Measurements from ENCODE around the gene CARS2.

CARS2 gene, protein sequence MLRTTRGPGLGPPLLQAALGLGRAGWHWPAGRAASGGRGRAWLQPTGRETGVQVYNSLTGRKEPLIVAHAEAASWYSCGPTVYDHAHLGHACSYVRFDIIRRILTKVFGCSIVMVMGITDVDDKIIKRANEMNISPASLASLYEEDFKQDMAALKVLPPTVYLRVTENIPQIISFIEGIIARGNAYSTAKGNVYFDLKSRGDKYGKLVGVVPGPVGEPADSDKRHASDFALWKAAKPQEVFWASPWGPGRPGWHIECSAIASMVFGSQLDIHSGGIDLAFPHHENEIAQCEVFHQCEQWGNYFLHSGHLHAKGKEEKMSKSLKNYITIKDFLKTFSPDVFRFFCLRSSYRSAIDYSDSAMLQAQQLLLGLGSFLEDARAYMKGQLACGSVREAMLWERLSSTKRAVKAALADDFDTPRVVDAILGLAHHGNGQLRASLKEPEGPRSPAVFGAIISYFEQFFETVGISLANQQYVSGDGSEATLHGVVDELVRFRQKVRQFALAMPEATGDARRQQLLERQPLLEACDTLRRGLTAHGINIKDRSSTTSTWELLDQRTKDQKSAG
- total RNA-seq: 43.6 to 70.8 reads per million in 2 donors

DNA sequence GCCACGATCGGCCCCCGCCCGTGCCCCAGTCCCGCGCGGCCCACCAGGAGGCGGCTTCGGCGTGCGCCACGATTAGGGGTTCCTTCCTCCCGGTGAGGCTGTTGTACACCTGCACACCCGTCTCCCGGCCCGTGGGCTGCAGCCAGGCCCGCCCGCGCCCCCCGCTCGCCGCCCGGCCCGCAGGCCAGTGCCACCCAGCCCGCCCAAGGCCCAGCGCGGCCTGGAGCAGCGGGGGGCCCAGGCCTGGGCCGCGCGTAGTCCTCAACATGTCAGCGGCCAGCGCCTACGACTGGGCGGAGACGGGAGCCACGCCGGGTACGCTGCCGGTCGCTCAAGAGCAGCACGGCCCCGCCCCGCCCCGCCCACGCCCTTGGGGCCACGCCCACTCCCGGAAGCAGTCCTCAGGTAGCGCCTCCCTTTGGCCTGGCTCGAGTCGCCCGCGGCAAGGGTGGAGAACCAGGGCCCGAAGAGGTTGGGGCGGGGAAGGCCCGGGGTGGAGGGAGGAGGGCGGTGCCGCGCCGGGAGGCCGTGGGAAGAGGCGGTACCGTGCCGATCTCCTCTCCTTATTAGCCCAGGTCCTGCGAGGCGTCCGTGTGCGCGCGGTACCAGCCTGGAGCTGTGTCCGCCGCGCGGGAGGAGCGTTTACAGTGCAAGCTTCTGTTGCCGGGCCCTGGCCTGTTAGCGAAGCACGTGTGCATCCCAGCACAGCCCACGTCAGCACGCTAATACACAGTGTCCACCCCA, at the start of gene CARS2:
Gene CARS2 (minus strand): TSS at position 291 of the 744 bp plus-strand sequence. CDS start 23 bp downstream, at position 268.
- peak; percentile 84 to 97 (median 92) for DNase-seq

DNA sequence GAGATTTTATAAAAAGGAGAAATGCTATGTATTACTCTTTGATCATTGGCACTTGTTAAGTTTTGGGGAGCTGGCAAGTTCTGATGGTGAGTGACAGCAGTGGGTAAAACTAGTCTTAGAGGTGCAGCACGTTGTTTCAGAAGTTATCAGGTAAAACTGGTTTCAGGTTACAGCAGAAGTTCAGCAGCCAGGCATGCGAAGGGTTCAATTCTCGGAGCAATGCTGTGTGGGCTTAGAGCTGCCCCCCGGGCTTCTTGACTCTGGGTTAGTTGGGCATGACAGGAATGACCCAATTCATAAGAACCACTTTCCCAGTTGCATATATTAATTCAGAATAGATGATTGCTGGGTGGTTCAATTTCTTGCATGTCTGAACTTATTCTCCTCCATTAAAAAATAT, 42.4 kb upstream of the CARS2 start:
- DNase-seq: no peak

DNA sequence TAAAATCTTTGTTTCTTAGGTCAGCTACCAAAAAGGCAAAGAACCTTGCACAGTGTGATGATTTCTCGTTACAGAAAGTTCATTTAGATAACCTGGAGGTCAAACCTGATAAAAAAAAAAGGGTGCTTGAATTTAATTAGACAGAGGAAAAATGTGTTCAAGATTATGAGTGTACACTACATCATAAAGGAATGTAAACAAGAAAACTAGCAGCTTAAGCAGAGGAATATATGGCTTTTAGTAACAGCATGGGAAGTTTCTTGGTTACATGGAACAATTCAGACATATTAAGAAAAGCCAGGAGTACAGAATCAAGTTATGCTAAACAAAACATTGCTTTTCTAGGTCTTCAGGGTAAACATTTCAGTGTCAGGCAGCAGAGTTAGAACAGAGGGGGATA, 40.5 kb upstream of the CARS2 start:
- no peak for DNase-seq

DNA sequence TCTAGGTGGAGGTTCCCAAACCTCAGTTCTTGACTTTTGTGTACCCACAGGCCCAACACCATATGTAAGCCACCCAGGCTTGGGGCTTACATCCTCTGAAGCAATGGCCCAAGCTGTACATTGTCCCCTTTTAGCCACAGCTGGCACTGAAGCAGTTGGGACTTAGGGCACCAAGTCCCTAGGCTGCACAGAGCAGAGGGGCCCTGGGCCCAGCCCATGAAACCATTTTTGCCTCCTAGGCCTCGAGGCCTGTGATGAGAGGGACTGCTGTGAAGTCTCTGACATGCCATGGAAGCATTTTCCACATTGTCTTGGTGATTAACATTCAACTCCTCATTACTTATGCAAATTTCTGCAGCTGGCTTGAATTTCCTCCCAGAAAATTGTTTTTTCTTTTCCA, 37.8 kb upstream of the CARS2 start:
- no peak for DNase-seq

DNA sequence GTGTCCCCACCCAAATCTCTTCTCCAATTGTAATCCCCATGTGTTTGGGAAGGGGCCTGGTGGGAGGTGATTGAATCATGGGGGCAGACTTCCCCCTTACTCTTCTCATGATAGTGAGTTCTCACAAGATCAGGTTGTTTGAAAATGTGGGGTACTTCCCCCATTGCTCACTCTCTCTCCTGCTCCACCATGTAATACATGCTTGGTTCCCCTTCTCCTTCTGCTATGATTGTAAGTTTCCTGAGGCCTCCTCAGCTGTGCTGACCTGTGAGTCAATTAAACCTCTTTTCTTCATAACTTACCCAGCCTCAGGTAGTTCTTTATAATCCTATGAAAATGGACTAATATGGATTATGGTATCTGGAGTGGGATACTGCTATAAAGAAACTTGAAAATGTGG, 31.6 kb upstream of the CARS2 start:
- no peak for DNase-seq

DNA sequence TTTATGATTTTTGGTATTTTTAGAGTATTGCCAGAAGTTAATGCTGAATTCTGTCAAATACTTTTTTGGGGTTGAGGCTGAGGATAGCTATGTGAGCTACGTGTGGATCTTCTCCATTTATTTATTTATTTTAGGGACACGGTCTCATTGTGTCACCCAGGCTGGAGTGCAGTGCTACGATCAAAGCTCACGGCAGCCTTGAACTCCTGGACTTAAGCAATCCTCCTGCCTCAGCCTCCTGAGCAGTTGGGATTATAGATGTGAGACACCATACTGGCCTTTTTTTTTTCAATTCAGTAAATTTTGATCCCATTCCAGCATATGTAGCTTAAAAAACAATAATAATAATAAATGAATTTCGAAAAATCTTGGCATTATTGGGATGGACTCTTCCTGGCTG, 28.6 kb upstream of the CARS2 start:
- DNase-seq: no peak

DNA sequence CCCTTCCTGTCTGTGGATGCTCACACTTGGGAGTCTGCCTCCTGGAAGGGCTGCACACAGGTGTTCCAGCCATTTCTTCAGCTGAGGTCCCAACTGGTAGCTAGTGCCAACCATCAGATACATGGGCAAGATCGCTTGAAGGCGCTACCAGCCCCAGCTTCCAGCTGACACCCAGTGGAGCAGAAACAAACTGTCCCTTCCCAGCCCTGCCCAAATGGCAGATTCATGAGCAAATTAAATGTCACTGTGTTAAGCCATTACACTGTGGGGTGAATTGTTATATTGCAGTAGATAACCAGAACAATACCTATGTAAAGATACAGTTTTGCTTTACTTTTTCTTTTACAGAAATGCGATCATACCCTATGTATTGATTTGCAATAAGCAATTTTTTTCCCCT, 25.2 kb upstream of the CARS2 start:
- DNase-seq: no peak

DNA sequence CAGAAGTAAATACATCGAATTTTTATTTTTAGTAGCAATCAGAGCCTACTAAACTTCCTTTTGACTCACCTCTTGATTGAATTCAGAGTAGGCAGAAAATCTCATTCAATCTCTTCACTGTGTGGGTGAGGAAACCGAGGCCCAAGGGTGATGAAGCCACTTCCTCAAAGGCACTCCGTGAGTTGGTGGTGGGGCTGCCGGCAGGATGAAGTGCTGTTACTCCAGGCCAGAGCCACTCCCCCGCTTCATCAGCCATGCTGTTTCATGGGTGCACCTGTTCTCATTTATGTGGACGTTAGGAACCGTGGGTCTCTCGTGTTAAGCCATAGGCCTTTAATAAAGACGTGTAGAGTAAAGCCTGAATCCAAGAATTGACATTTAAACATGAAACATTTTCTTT, 20.8 kb upstream of the CARS2 start:
- peak in 4 of 5 experiments; percentile 14 to 94 (median 50) for DNase-seq

DNA sequence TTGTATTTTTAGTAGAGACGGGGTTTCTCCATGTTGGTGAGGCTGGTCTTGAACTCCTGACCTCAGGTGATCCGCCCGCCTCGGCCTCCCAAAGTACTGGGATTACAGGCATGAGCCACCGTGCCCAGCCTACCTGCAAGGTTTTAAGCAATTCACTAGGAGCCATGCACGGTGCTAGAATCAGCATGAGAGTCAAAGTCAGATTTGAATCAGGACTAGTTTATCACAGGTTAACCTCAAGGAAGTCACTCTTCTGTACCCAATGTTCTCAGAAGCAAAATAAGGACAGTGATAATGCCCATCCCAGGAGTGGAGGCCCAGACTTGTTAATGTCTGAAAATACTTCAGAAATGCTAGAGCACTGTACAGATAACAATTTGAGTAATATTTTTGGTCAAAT, 20.2 kb upstream of the CARS2 start:
- DNase-seq: peak in 2 of 5 experiments; percentile 14 to 60

DNA sequence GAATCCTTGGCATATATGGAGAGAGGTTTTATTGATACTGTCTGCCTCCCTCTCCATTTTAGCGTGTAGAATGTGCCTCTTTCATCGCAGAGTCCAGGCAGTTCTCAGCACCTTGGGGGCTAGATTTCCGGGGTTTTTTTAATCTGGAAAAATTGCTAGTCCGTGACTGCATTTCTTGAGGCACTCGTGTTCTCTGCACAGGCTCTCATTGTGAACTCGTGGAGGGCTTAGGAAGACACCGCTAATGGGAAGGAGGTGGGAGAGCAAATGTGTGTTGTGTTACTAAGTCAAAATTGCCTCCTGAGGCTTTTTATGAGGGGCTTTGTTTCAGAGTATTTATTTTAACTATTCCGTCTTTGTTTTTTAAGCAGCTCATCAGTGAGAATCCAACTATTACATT, 17.7 kb upstream of the CARS2 start:
- DNase-seq: no peak

DNA sequence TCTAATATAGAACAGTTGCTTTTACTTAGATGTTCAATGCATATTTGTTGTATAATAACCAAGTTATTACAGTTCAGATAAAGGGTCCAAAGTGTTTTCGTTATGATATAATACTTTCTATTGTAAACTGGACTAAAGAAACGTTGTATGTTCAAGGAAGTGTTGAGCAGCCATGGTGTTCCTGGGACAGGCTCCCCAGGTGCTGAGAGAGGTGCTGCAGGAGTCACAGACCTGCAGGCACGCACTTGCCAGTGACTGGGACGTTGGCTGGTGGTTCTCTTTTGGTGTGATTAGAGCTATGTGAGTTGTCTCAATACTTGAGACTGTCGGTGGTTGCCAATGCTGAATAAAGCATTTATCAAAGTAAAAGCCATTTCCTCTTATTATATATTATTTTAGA, 17.1 kb upstream of the CARS2 start:
- DNase-seq: no peak

DNA sequence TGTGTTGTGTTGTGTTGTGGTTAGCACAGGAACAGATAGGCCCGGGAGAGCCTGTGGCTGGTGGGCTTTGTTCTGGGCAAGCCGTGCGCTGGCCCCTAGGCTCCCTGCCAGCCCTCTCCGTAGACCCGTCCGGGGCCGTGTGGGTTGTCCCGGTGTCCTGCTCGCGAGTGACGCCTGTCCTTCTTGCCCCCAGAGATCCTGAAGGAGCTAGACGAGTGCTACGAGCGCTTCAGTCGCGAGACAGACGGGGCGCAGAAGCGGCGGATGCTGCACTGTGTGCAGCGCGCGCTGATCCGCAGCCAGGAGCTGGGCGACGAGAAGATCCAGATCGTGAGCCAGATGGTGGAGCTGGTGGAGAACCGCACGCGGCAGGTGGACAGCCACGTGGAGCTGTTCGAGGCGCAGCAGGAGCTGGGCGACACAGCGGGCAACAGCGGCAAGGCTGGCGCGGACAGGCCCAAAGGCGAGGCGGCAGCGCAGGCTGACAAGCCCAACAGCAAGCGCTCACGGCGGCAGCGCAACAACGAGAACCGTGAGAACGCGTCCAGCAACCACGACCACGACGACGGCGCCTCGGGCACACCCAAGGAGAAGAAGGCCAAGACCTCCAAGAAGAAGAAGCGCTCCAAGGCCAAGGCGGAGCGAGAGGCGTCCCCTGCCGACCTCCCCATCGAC, 13.3 kb upstream of the CARS2 start:
- DNase-seq: no peak

DNA sequence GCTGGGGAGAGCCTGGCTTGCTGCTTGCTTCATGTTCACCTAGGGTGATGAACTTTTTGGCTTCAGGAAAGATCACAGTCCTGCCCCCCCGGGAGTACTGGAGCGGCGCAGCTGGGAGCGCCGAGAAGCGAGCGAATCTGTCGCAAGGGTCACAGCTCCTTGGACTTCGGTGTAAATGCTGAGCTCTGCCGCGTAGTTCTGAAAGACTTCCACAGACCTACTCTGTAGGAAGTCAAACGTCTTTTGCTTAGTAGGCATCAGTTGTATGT, 10.3 kb upstream of the CARS2 start:
- DNase-seq: peak in 1 of 5 experiments; percentile 28

DNA sequence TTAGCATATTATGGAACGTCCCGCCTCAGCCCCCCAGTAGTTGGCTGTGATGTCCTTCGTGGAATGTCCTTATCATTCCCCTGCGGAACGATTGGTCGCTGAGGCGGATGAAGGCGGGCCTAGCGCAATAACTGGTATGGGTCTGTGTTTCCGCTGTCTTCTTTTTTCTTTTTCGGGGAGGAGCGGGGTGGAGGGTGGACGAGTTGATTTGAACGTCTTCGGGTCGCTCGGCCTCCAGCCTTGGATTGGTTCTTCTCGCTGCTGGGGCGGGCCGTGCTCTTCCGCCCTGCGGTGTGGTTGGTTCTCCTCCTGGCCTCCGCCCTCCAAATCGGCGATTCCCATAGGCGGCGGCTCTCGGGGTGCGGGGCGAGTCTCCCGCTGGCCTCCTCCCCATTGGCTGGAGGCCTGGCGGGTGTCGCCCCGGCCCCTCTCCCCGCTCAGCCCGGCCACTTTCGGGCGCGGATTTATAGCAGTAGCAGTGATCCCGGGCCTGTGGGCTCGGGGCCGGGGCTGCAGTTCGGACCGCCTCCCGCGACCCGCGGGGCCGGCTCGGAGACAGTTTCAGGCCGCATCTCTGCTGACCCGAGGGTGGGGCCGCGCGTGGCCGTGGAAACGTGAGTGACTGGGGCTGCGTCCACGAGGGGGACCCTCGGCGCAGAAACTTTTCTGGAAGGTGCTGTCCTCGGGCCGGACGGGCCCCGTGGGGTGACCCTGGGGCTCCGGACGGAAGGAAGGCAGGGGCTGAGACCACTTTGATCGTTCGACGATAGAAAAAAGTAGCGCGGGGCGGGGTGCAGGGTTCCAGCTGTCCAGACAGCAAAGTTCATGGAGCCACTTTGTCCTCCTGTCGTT, 9.7 kb upstream of the CARS2 start:
- peak; percentile 84 to 100 (median 94) for DNase-seq

DNA sequence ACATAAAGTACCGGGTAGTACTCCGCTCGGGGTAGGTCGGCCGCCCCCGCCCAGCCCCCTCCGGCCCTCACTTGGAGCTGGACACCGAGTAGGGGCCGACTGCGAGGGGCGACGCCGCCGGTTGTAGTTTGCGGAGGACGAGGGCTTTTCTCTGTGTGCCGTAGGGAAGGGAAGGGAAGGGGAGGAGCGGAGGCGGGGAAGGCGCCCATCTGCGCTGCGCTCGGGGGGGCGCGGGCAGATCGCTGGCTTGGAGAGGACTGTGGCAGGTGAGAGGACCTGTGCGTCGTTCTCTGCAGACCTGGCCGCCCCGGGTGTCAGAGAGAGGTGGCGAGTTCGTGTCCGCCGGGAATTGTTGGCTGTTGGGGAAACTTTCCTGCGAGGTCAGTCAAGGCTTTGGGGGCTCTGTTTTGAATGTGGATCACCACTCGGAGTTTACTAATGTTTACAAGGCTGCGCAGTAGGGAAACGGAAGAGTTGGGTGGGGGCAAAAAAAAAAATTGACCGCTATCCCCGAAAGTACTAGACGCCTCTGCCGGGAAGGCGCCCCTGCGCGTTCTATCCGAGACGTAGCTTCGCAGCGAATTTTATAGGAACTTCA, 9.0 kb upstream of the CARS2 start:
- peak in 3 of 5 experiments; percentile 8 to 48 (median 16) for DNase-seq

DNA sequence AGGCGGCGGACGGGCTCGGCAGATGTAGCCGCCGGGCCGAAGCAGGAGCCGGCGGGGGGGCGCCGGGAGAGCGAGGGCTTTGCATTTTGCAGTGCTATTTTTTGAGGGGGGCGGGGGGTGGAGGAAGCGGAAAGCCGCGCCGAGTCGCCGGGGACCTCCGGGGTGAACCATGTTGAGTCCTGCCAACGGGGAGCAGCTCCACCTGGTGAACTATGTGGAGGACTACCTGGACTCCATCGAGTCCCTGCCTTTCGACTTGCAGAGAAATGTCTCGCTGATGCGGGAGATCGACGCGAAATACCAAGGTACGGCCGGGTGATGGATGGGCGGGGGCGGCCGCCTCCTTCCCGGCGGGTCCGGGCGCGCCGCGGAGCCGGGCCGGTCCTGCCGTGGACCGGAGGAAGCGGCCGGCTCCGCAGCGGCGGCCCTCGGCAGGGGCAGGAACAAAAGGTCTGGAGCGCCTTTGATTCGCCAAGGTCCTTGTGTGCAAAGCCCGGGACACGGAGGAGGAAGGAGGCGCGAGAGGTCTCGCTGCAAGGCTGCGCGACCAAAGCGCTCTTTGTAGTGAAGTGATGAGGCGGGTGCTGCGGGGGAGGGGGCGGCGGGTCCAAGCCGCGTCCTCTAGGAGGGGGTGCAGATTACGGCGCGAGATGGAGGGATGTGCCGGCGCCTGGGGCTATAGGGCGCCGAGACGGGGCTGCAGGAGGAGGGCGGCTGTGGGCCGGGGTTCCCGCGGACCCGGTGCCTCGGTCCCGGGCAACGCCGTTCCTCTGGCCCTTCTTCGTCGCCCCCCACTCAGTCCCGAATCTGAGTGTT, 8.3 kb upstream of the CARS2 start:
- peak; percentile 50 to 84 (median 63) for DNase-seq

DNA sequence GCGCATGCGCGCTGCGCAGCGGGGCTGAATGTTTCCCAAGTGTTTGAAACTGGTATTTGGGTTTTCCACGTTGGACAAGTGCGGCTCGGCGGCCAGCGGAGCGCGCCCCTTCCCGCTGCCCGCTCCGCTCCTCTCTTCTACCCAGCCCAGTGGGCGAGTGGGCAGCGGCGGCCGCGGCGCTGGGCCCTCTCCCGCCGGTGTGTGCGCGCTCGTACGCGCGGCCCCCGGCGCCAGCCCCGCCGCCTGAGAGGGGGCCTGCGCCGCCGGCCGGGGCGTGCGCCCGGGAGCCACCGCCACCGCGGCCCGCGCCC, 7.7 kb upstream of the CARS2 start, which contains the start of gene ING1:
Gene ING1 (plus strand): TSS at position 59 of the 311 bp plus-strand sequence. CDS start 450 bp downstream, outside the sequence.
- no peak for DNase-seq

DNA sequence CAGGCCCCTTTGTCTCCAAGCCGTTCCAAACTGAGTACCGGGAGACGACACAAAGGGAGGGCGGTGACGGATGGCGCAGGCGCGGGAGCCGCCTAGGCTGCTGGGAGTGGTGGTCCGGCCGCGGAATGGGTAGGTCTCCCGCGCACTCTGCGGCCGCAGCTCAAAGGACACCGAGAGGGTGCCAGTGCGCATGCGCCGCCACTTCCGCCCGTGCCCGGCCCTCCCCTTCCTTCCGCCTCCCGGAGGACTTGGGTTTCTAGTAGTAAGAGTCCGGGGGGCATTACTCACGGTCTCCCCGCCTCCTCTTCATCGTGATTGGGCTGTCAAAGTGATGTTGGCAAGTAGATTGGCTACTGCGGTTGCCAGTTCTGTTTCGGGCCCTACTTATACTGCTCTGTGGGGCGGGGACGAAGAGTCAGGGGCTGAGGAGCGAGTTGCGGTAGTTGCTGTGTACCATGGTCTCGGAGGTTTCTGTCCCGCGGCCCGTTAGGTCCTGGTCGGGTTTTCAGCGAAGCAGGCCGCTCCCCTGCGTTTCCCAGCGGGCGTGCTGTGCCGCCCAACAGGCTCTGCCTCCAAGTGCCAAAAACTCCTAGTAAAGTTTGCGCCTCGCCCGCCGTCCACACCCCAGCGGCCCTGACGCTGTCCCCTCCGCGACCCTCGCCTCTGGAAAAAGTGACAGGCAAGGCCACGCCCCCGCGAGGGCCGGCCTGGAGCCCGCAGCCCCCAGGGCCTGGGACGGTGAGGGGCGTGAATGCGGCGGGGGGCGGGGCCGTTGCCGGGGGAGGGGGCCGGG, 7.1 kb upstream of the CARS2 start:
- DNase-seq: peak; percentile 96 to 100 (median 99)

DNA sequence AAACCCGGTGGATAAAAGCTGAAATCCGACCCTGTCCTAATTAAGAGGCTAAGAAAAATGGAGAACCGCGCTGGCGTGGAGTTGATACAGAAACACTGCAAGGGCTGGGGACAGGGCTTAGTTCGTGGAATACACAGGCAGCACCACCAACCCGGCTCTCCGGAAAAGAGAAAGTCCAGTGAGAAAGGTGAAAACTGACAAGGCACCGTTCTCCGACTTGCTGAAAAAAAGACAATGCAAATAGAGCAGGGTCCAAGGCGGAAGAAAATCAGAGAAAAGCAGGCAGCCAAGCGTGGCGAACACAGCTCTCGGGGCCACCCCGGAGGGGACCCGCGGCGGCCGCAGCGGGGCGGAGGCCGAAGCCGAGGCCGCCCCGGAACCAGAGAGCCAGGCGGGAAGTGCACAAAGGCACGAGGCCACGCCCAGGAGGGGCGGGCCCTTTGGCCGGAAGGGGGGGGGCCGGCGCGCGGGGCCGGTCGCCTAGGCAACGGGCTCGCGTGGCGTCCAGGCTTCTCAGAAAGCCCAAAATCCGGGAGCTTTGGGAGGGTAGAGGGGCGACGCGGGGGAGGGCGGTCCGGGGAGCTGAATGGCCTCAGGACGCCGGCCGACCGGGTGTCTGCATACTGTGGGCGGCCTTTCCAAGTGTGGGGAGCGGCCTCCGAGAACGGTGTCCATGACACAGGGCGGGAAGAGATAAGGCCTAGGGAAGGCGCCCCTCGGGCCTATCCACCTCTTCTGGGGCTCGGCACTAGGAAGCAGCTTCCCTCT, 6.3 kb upstream of the CARS2 start:
- peak; percentile 74 to 91 (median 77) for DNase-seq

All from T-helper 2 cell (primary cell).